Right lobe of liver (tissue), 6 donors: ENCODE results near the gene CDH23. TPM values are rescaled to one million over a fixed set of nuclear protein-coding genes. Genes with fewer than 3 reads are reported as not detected.

Source experiments
- ATAC-seq, 4 donors: fragments of 200-7000 bp; cut with Tn5 transposase; one replicate each; pipeline ENCODE4 v1.9.1; 2020; ENCODE audit warnings: mild to moderate bottlenecking in 4 of 4, moderate library complexity in 4 of 4
- DNase-seq, 3 donors: peaks; one replicate each; pipeline ENCODE4 v3.0.0-alpha.2; 2020
- H3K27ac ChIP-seq, 3 donors: fragments of 200-600 bp; one replicate each; pipeline ENCODE4 v1.8.0; 2022
- H3K27me3 ChIP-seq, 2 donors: fragments of 200-600 bp; one replicate each; pipeline ENCODE4 v1.8.0; 2022
- H3K36me3 ChIP-seq, 4 donors: fragments of 200-600 bp; sonication (generic) in 1 of 4; one replicate each; pipeline versions ENCODE4 v1.5.1 to v1.8.0; 2017 to 2022; ENCODE audit warnings: control low read depth in 1 of 4
- H3K4me1 ChIP-seq, 4 donors: fragments of 200-600 bp; sonication (generic) in 1 of 4; one replicate each; pipeline versions ENCODE4 v1.5.1 to v1.8.0; 2017 to 2022; ENCODE audit warnings: control low read depth in 1 of 4
- H3K4me3 ChIP-seq, 3 donors: fragments of 200-600 bp; one replicate each; pipeline ENCODE4 v1.8.0; 2022
- H3K9me3 ChIP-seq, 4 donors: fragments of 200-600 bp; sonication (generic) in 1 of 4; one replicate each; pipeline versions ENCODE4 v1.5.1 to v1.8.0; 2017 to 2022; ENCODE audit warnings: control low read depth in 1 of 4
- CTCF ChIP-seq, 4 donors: fragments of 200-600 bp in 3 of 4; fragments of 450-650 bp in 1 of 4; IDR thresholded peaks; one replicate each; pipeline versions ENCODE4 v1.5.1 to v1.8.0; 2016 to 2022; ENCODE audit warnings: antibody characterized with exemption in 4 of 4, mild to moderate bottlenecking in 2 of 4
- POLR2A ChIP-seq: fragments of 450-650 bp; IDR thresholded peaks from one replicate; pipeline ENCODE4 v1.6.1; 2017; ENCODE audit warnings: antibody characterized with exemption, mild to moderate bottlenecking
- WGBS: methylation state at CpG from one replicate; pipeline ENCODE4 v1.1.6; 2018; ENCODE audit warnings: low coverage, low lambda C conversion rate; ENCODE audit not compliant: insufficient coverage; ENCODE audit errors: missing lambda C conversion rate; 5-methylcytosine and 5-hydroxymethylcytosine counted together
- intact Hi-C, 2 donors: fragments of 100-400 bp; cut with DNase I; formaldehyde crosslinking; loops; one replicate each; pipeline versions ENCODE4 v1.11.2 to v1.14.1; 2022
- total RNA-seq, 6 experiments: library from RNA; depleted of rRNA in 2 of 6; stranded (reverse); fragments of >200 nt in 2 of 6; fragmentation: NEBNext Ultra II Directional in 3 of 6; extraction: Animal tissue kit (Norgen Biotek cat#: 25700) in 3 of 6; gene quantifications; one replicate each; pipeline versions ENCODE4 v1.1.0 to v1.2.4, GENCODE V29; 2016 to 2023
- donor health status: DM: no; HTN: yes; CAD: no.
- donor health status: DM: no; HTN: no; CAD: no.
- donor health status: DM: no; HTN: no; CAD: no.
- donor health status: DM: no; HTN: yes; CAD: no.
- donor health status: DM: no; HTN: yes; CAD: no.

Gene CDH23
- total RNA-seq, 6 experiments from 2014 or later, result 3.3 to 19.7 (median 6.3) TPM

GRCh38 chr10:71536332-71536731 is 139.6 kb downstream of the CDH23 start:
- WGBS, result 75% methylated on average over 6 of the region's 6 CpGs
- H3K9me3 ChIP-seq, result no peaks in the 10 kb centered on the region
- H3K27ac ChIP-seq, result no peak overlapping the region
- TF ChIP-seq CTCF (IDR thresholded peaks at IDR 0.05) (no peak), POLR2A (no peak)
- intact Hi-C loops, result no loop called here
- no peaks in the 10 kb centered on the region for H3K36me3 ChIP-seq
- DNase-seq (no peak), ATAC-seq (no peak)
- H3K27me3 ChIP-seq, result no peaks in the 10 kb centered on the region
- H3K4me3 ChIP-seq, result no peak overlapping the region
- H3K4me1 ChIP-seq, result no peaks in the 10 kb centered on the region

DNA sequence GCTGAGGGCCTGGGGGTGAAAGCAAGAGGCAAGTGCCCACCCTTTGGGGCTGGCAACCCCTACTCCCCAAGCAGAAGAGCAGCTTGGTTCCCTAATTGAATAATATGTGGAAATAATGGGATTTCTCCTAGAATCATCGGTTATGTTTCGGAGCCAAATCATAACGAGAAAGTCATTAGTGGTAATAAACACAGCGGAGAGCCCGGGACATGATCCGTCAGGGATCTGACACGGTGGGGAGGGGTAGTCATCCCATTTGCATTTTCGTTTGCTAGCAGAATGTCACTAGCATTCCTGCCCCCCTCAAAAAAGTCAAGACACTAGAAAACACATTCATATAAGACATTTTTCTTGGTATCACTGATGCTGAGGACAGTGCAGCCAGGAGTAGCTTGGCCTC is 140.4 kb downstream of the CDH23 start:
- Histone ChIP-seq H3K36me3 (no peaks in the 10 kb centered on the region), H3K9me3 (no peaks in the 10 kb centered on the region), H3K4me1 (no peaks in the 10 kb centered on the region), H3K27ac (no peak overlapping the region), H3K27me3 (no peaks in the 10 kb centered on the region), H3K4me3 (no peak overlapping the region)
- ATAC-seq, result no peak
- no peak for DNase-seq
- no peak for TF ChIP-seq POLR2A
- no peak for TF ChIP-seq CTCF (IDR thresholded peaks at IDR 0.05)
- whole genome bisulfite sequencing, result 85% methylated on average over 8 of the region's 8 CpGs
- intact Hi-C loops, result no loop called here

GRCh38 chr10:71537681-71538080 is 141.0 kb downstream of the CDH23 start:
- H3K4me1 ChIP-seq, result no peaks in the 10 kb centered on the region
- H3K9me3 ChIP-seq, result no peaks in the 10 kb centered on the region
- no peak overlapping the region for H3K4me3 ChIP-seq
- ATAC-seq (no peak), DNase-seq (no peak)
- H3K27me3 ChIP-seq, result no peaks in the 10 kb centered on the region
- intact Hi-C loops, result no loop called here
- TF ChIP-seq POLR2A, result no peak
- TF ChIP-seq CTCF (IDR thresholded peaks at IDR 0.05), result no peak
- no peaks in the 10 kb centered on the region for H3K36me3 ChIP-seq
- 75% methylated on average over 3 of the region's 7 CpGs for WGBS
- H3K27ac ChIP-seq, result no peak overlapping the region

DNA sequence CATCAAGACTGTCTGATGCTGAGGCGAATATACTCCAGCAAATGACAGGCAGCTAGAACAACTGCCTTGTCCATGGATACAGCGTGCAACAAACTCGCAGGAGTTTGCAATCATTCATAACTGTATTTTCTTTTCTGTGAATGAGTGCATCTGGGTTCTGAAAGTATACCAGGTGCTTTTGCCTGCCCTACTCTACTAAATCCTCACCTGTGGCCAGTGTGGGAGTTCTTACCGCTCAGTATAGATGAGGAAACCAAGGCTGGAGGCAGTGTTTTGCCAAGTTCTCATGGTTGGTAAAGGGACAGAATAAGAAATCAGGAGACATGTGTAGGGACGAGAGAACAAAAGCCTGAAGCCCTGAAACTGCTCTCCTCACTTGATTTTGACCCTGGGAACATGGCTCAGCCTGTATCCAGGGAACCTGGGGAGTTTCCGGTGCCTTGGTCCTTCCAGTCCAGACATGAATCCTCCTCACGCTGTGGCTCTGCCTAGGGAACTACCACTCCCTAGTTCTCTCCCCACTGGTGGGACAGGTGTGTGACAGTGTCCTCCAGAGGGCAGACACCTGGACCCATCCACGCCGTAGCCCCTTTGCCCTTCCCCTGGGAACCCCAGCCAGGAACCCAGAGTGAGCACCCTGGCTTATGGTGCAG is 142.0 kb downstream of the CDH23 start:
- WGBS, result 83% methylated on average over 7 of the region's 9 CpGs
- ATAC-seq, result no peak
- intact Hi-C loops, result no loop called here
- H3K4me1 ChIP-seq, result no peaks in the 10 kb centered on the region
- H3K36me3 ChIP-seq, result no peaks in the 10 kb centered on the region
- no peak for TF ChIP-seq POLR2A
- no peak for TF ChIP-seq CTCF (IDR thresholded peaks at IDR 0.05)
- no peaks in the 10 kb centered on the region for H3K9me3 ChIP-seq
- H3K27ac ChIP-seq, result no peak overlapping the region
- no peaks in the 10 kb centered on the region for H3K27me3 ChIP-seq
- no peak overlapping the region for H3K4me3 ChIP-seq
- DNase-seq, result no peak
